H1 (cell line): Measurements from ENCODE around the gene GADD45B. TPM values are rescaled to one million over a fixed set of nuclear protein-coding genes. Genes with fewer than 3 reads are reported as not detected.

Source experiments
- GTF2F1 ChIP-seq: IDR thresholded peaks from 2 replicates; pipeline ENCODE4 v1.6.1; 2012; ENCODE audit warnings: low read depth, low read length, improper control_type of control experiment, borderline replicate concordance
- HDAC2 ChIP-seq, 2 experiments: fragments of 300-600 bp in 1 of 2; sonication (generic) in 1 of 2; IDR thresholded peaks; 2 replicates each; pipeline ENCODE4 v1.6.1; 2011 to 2012; ENCODE audit warnings: low read depth in 2 of 2, low read length in 2 of 2, mild to moderate bottlenecking in 2 of 2, moderate library complexity in 2 of 2, borderline replicate concordance in 1 of 2, inconsistent platforms in 1 of 2
- POLR2A ChIP-seq, 2 experiments: IDR thresholded peaks; 1 replicate in 1 of 2; 2 replicates in 1 of 2; pipeline ENCODE4 v1.6.1; 2011; ENCODE audit warnings: low read depth in 2 of 2, low read length in 2 of 2, mild to moderate bottlenecking in 2 of 2; ENCODE audit errors: control extremely low read depth in 1 of 2
- SP4 ChIP-seq: IDR thresholded peaks from 2 replicates; pipeline ENCODE4 v1.6.1; 2012; ENCODE audit warnings: low read length, inconsistent platforms
- TAF1 ChIP-seq: IDR thresholded peaks from 2 replicates; pipeline ENCODE4 v1.6.1; 2011; ENCODE audit warnings: mild to moderate bottlenecking, low read depth, low read length
- polyA plus RNA-seq, 7 experiments: library from polyadenylated mRNA; depleted of rRNA in 3 of 7; stranded (reverse) in 5 of 7; unstranded in 2 of 7; fragments of >200 nt in 5 of 7; fragments of 200-250 nt in 2 of 7; gene quantifications; 1 replicate in 5 of 7; 2 replicates in 1 of 7; 4 replicates in 1 of 7; pipeline versions ENCODE4 v1.2.1 to v1.2.3, GENCODE V29; 2011 to 2013; ENCODE audit warnings: missing spikeins in 2 of 7, mixed read lengths in 2 of 7
- total RNA-seq: library from RNA; stranded (reverse); fragmentation: NEBNext Ultra II Directional; extraction: Animal tissue kit (Norgen Biotek cat#: 25700); gene quantifications from 2 replicates; pipeline ENCODE4 v1.2.1, GENCODE V29; 2021

The GADD45B gene
- total and polyA plus RNA-seq, 2 of the 8 experiments (the other 6 are each of a cell fraction or from before 2014, with no cell fraction given), result 7.4 to 11.4 TPM

DNA sequence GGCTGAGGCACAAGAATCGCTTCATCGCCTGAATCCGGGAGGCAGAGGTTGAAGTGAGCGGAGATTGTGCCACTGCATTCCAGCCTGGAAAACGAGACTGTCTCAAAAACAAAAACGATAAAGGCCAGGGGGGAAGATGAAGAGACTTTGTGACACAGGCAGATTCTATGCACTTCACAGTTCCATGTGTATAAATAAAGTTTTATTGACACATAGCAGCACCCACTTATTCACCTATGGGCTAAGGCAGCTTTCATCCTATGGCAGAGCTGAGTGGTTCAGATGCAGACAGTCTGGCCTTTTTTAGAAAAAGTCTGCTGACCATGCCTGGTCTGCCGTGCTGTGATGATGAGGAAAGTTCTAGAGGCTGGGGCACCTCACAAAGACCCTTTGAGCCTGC, 24.8 kb upstream of the GADD45B start (continued):
- TF ChIP-seq GTF2F1 (no peak), TAF1 (no peak), SP4 (no peak), HDAC2 (IDR thresholded peaks at IDR 0.05; ENCODE audit: borderline replicate concordance in 1 of 2, low read depth in 2 of 2, low read length in 2 of 2) (no peak), POLR2A (IDR thresholded peaks at IDR 0.05; ENCODE audit: control extremely low read depth in 1 of 2, low read depth in 2 of 2, low read length in 2 of 2) (no peak)
